K562 (cell line): ENCODE data around the gene DYRK1A. TPM values are rescaled to one million over a fixed set of nuclear protein-coding genes. Genes with fewer than 3 reads are reported as not detected.

Experiments used
- ATAC-seq: fragments of 200-7000 bp; cut with Tn5 transposase; 3 replicates; pipeline ENCODE4 v1.9.1; 2020; ENCODE audit warnings: moderate library complexity
- BruUV-seq: library from RNA; stranded (reverse); fragments of 400-500 nt; replicated peaks from 2 replicates; lab custom pipeline; 2021; lab: Mats Ljungman, UMichigan
- CTCF ChIA-PET: fragments of 300-600 bp; formaldehyde crosslinking; extraction: SDS; loops from one replicate; lab custom pipeline; 2021; ENCODE audit warnings: low intra/inter-chr PET ratio; lab: Yijun Ruan, JAX
- POLR2A ChIA-PET: fragments of 300-600, 350-650 bp; sonication (Branson Sonifier 250); formaldehyde crosslinking; extraction: SDS; loops from one replicate; lab custom pipeline; 2021; ENCODE audit warnings: antibody characterized with exemption, inconsistent platforms; lab: Yijun Ruan, JAX
- DNase-seq, 4 experiments: peaks; one replicate each; pipeline versions ENCODE4 v3.0.0 to v3.0.0-alpha.2; 2011 to 2018; ENCODE audit warnings: low spot score in 3 of 4, mixed read lengths in 3 of 4; ENCODE audit errors: extremely low read depth in 1 of 4
- FAIRE-seq: peaks from 2 replicates; lab custom pipeline; 2011; peaks lifted over from hg19 to GRCh38; lab: Jason Lieb, UNC
- H2AFZ ChIP-seq: 2 replicates; pipeline ENCODE4 v1.6.0; 2011; ENCODE audit warnings: low read depth, low read length, control low read depth, inconsistent platforms
- H3K27ac ChIP-seq: fragments of 200-600 bp; 3 replicates; pipeline ENCODE4 v1.8.0; 2011; ENCODE audit warnings: low read depth, mild to moderate bottlenecking, control low read depth, inconsistent platforms, low read length, moderate library complexity, mixed read lengths; ENCODE audit errors: extremely low read depth
- H3K27me3 ChIP-seq, 2 experiments: fragments of 300-600 bp in 1 of 2; 2 replicates in 1 of 2; 3 replicates in 1 of 2; pipeline versions ENCODE4 v1.6.0 to v1.8.0; 2011; ENCODE audit warnings: inconsistent platforms in 2 of 2, low read length in 2 of 2, mild to moderate bottlenecking in 1 of 2, mixed read lengths in 1 of 2, moderate library complexity in 1 of 2; ENCODE audit not compliant: control insufficient read depth in 2 of 2, insufficient read depth in 2 of 2
- H3K36me3 ChIP-seq: fragments of 300-600 bp; 3 replicates; pipeline ENCODE4 v1.8.0; 2011; ENCODE audit warnings: mild to moderate bottlenecking, low read length, inconsistent platforms; ENCODE audit not compliant: control insufficient read depth, insufficient read depth
- H3K4me1 ChIP-seq, 2 experiments: fragments of 200-600 bp in 1 of 2; replicated peaks in 1 of 2; 2 replicates in 1 of 2; 3 replicates in 1 of 2; pipeline versions ENCODE4 v1.5.1 to v1.8.0; 2011; ENCODE audit warnings: inconsistent platforms in 2 of 2, low read length in 2 of 2, mild to moderate bottlenecking in 1 of 2, mixed read lengths in 1 of 2, moderate library complexity in 1 of 2; ENCODE audit not compliant: control insufficient read depth in 2 of 2, insufficient read depth in 2 of 2
- H3K4me2 ChIP-seq: 2 replicates; pipeline ENCODE4 v1.6.1; 2011; ENCODE audit warnings: low read length, control low read depth, inconsistent platforms, mixed read lengths; ENCODE audit not compliant: insufficient read depth
- H3K4me3 ChIP-seq: fragments of 200-600 bp; sonication (generic), shearing (Covaris generic); 2 replicates; pipeline ENCODE4 v1.5.1; 2016; ENCODE audit warnings: control low read depth, inconsistent platforms
- H3K79me2 ChIP-seq: fragments of 200-600 bp; 3 replicates; pipeline ENCODE4 v1.8.0; 2011; ENCODE audit warnings: low read length, inconsistent platforms; ENCODE audit not compliant: control insufficient read depth, insufficient read depth
- H3K9ac ChIP-seq, 2 experiments: 2 replicates each; pipeline versions ENCODE4 v1.6.0 to v1.6.1; 2011; ENCODE audit warnings: low read depth in 2 of 2, low read length in 2 of 2, control low read depth in 1 of 2, inconsistent platforms in 1 of 2, mild to moderate bottlenecking in 1 of 2, mixed read lengths in 1 of 2; ENCODE audit not compliant: insufficient read depth in 1 of 2
- H3K9me1 ChIP-seq: one replicate; pipeline ENCODE4 v1.6.0; 2011; ENCODE audit warnings: inconsistent platforms, mild to moderate bottlenecking, low read length, moderate library complexity; ENCODE audit not compliant: control insufficient read depth, insufficient read depth
- H3K9me3 ChIP-seq: replicated peaks from 2 replicates; pipeline ENCODE4 v1.5.1; 2011; ENCODE audit warnings: low read depth, low read length, inconsistent platforms; ENCODE audit not compliant: control insufficient read depth, insufficient read depth
- H4K20me1 ChIP-seq: replicated peaks from 2 replicates; pipeline ENCODE4 v1.6.1; 2011; ENCODE audit warnings: low read length, inconsistent platforms, mixed read lengths; ENCODE audit not compliant: control insufficient read depth, insufficient read depth
- ARID3B ChIP-seq: fragments of 250-450 bp; sonication (Bioruptor Pico); IDR thresholded peaks from 2 replicates; pipeline ENCODE4 v1.4.0; 2020; ENCODE audit warnings: borderline replicate concordance
- BRCA1 ChIP-seq, 2 experiments: fragments of 450-650 bp in 1 of 2; sonication (generic) in 1 of 2; formaldehyde crosslinking in 1 of 2; IDR thresholded peaks; 2 replicates each; pipeline versions ENCODE4 v1.5.0 to v1.6.1; 2017 to 2020; ENCODE audit warnings: mild to moderate bottlenecking in 1 of 2, missing genetic modification reagents in 1 of 2
- CAMTA2 ChIP-seq: fragments of 250-450 bp; sonication (Bioruptor Pico); conservative IDR thresholded peaks from 2 replicates; pipeline ENCODE4 v1.5.1; 2022
- GMEB1 ChIP-seq: fragments of 250-450 bp; sonication (Bioruptor Pico); IDR thresholded peaks from 2 replicates; pipeline ENCODE4 v1.4.0; 2020; ENCODE audit warnings: mild to moderate bottlenecking
- HES1 ChIP-seq: fragments of 450-650 bp; IDR thresholded peaks from 2 replicates; pipeline ENCODE4 v1.6.1; 2016; ENCODE audit warnings: low read depth, mild to moderate bottlenecking, moderate library complexity
- IFI16 ChIP-seq: fragments of 250-450 bp; sonication (Bioruptor Pico); IDR thresholded peaks from 2 replicates; pipeline ENCODE4 v2.1.2; 2022; ENCODE audit warnings: mild to moderate bottlenecking, inconsistent platforms
- NR1H2 ChIP-seq: sonication (generic); formaldehyde crosslinking; IDR thresholded peaks from 2 replicates; pipeline ENCODE4 v1.4.0; 2020; ENCODE audit warnings: mild to moderate bottlenecking, missing genetic modification reagents
- POU5F1 ChIP-seq: fragments of 150-350 bp; IDR thresholded peaks from 2 replicates; pipeline ENCODE4 v1.6.1; 2014; ENCODE audit warnings: borderline replicate concordance, low read length, low read depth, mild to moderate bottlenecking; ENCODE audit not compliant: partially characterized antibody
- PTTG1 ChIP-seq: fragments of 450-650 bp; IDR thresholded peaks from 2 replicates; pipeline ENCODE4 v1.6.1; 2016; ENCODE audit warnings: low read depth, mild to moderate bottlenecking, missing genetic modification characterization, missing compliant biosample characterization
- ZKSCAN3 ChIP-seq: fragments of 250-450 bp; sonication (Bioruptor Pico); IDR thresholded peaks from 2 replicates; pipeline ENCODE4 v1.4.0; 2020
- ZNF395 ChIP-seq: fragments of 200-800 bp; sonication (Bioruptor generic); IDR thresholded peaks from 2 replicates; pipeline ENCODE4 v1.6.1; 2017; ENCODE audit warnings: missing genetic modification characterization, missing compliant biosample characterization
- ZNF507 ChIP-seq: conservative IDR thresholded peaks from 2 replicates; pipeline ENCODE4 v1.6.1; 2017; ENCODE audit warnings: missing genetic modification characterization, missing compliant biosample characterization
- ZNF695 ChIP-seq: fragments of 450-650 bp; formaldehyde crosslinking; IDR thresholded peaks from 2 replicates; pipeline ENCODE4 v1.4.0; 2020; ENCODE audit warnings: mild to moderate bottlenecking, moderate library complexity
- WGBS: fragments of 100-300 bp; shearing (Covaris generic); methylation state at CpG from one replicate; pipeline ENCODE4 v1.1.6; 2016; ENCODE audit warnings: low coverage, mixed read lengths; ENCODE audit not compliant: insufficient coverage; ENCODE audit errors: missing lambda C conversion rate; 5-methylcytosine and 5-hydroxymethylcytosine counted together
- in situ Hi-C: fragments of 300-500 bp; cut with MboI; formaldehyde crosslinking; loops from 4 replicates; pipeline ENCODE4 v1.15.0; 2018; ENCODE audit warnings: inconsistent platforms, mixed read lengths
- intact Hi-C: fragments of 100-400 bp; cut with micrococcal nuclease; formaldehyde crosslinking; loops from 2 replicates; pipeline ENCODE4 v1.14.2; 2022
- polyA plus RNA-seq, 8 experiments: library from polyadenylated mRNA; depleted of rRNA in 4 of 8; stranded (reverse) in 5 of 8; unstranded in 3 of 8; fragments of >200 nt; fragmentation: Nextera tagmentation in 2 of 8; fragmentation: Illumina TruSeq in 1 of 8; extraction: Ambion mirVana in 2 of 8; extraction: Trizol in 1 of 8; gene quantifications; 2 replicates each; pipeline versions ENCODE4 v1.2.1 to v1.2.3, GENCODE V29; 2011 to 2014; ENCODE audit warnings: inconsistent platforms in 1 of 8, missing spikeins in 1 of 8
- total RNA-seq, 7 experiments: library from RNA; depleted of rRNA in 6 of 7; stranded (reverse); fragments of >200 nt in 6 of 7; fragmentation: Illumina TruSeq in 2 of 7; extraction: Trizol in 2 of 7; gene quantifications; 2 replicates each; pipeline versions ENCODE4 v1.2.1 to v1.2.3, GENCODE V29; 2011 to 2021; ENCODE audit warnings: low replicate concordance in 1 of 7

Gene DYRK1A
- total and polyA plus RNA-seq, 9 of the 15 experiments (the other 6 are each of a cell fraction or from before 2014, with no cell fraction given), result 3.7 to 64.8 (median 42.3) TPM

GRCh38 chr21:37537391-37537996 is 170.9 kb downstream of the DYRK1A start:
- FAIRE-seq (no peak), ATAC-seq (peak; percentile 43), DNase-seq (no peak)
- intact Hi-C loops, result no loop called here
- no TSS peak for BruUV-seq
- H3K4me1 ChIP-seq, result peaks cover 11 to 16% of the 10 kb centered on the region in 2 experiments
- ChIA-PET CTCF (no interaction called here), POLR2A (interaction anchor here (0.6 to 1.2 kb wide), 3 partner anchors 11 to 254 kb away, joined by 3 to 9 read pairs (median 3); no protein-coding TSS in a partner anchor)
- peak overlapping the region; percentile 78 for H2AFZ ChIP-seq
- peaks cover 10% of the 10 kb centered on the region for H3K9me3 ChIP-seq
- H4K20me1 ChIP-seq, result no peaks in the 10 kb centered on the region
- no peaks in the 10 kb centered on the region for H3K9me1 ChIP-seq
- H3K27ac ChIP-seq, result peak overlapping the region; percentile 51
- H3K4me3 ChIP-seq, result no peak overlapping the region
- no peaks in the 10 kb centered on the region for H3K79me2 ChIP-seq
- H3K9ac ChIP-seq, result peak overlapping the region; percentile 24 to 43; a peak in 1 of 4 replicates
- in situ Hi-C loops, result no loop called here
- 59% methylated on average over 4 of the region's 4 CpGs for WGBS
- no peak overlapping the region for H3K4me2 ChIP-seq
- H3K27me3 ChIP-seq, result no peaks in the 10 kb centered on the region
- no peaks in the 10 kb centered on the region for H3K36me3 ChIP-seq
- TF ChIP-seq NR1H2 (CRISPR knock-in tag), result no peak
- peak; percentile 51 for TF ChIP-seq PTTG1
- TF ChIP-seq ARID3B (CRISPR knock-in tag), result no peak
- peak; percentile 36; the same call in 1 of the 2 replicates for TF ChIP-seq ZNF695 (CRISPR knock-in tag)
- no peak for TF ChIP-seq CAMTA2
- no peak for TF ChIP-seq ZNF507 (tag)
- TF ChIP-seq ZKSCAN3 (CRISPR knock-in tag), result no peak
- no peak for TF ChIP-seq ZNF395 (CRISPR knock-in tag)
- TF ChIP-seq IFI16 (CRISPR knock-in tag), result 0 out of 2 replicates have a peak, but pooled peaks have one; percentile 22
- no peak for TF ChIP-seq HES1
- TF ChIP-seq POU5F1, result no peak
- no peak for TF ChIP-seq BRCA1 (IDR thresholded peaks at IDR 0.05)
- TF ChIP-seq BRCA1 (CRISPR knock-in tag; IDR thresholded peaks at IDR 0.05), result no peak
- TF ChIP-seq GMEB1, result no peak
